Vagina (tissue), 2 donors: ENCODE measurements around the gene UCHL1.

ENCODE experiments used
- CTCF ChIP-seq, 3 experiments: fragments of 450-650 bp in 2 of 3; fragments of 200-600 bp in 1 of 3; sonication (generic) in 1 of 3; IDR thresholded peaks; one replicate each; pipeline ENCODE4 v1.5.1; 2017 to 2019; ENCODE audit warnings: antibody characterized with exemption in 3 of 3, mild to moderate bottlenecking in 2 of 3, moderate library complexity in 2 of 3
- POLR2A ChIP-seq, 2 donors: fragments of 450-650 bp; IDR thresholded peaks; one replicate each; pipeline ENCODE4 v1.6.1; 2017; ENCODE audit warnings: antibody characterized with exemption in 2 of 2, mild to moderate bottlenecking in 2 of 2, moderate library complexity in 2 of 2
- POLR2AphosphoS5 ChIP-seq, 2 donors: sonication (generic); formaldehyde crosslinking; IDR thresholded peaks; one replicate each; pipeline ENCODE4 v1.9.0; 2017; ENCODE audit warnings: antibody characterized with exemption in 2 of 2, mild to moderate bottlenecking in 2 of 2, low read depth in 1 of 2; ENCODE audit not compliant: insufficient read depth in 1 of 2

- no peak for TF ChIP-seq CTCF (IDR thresholded peaks at IDR 0.05)
- no peak for TF ChIP-seq POLR2A (IDR thresholded peaks at IDR 0.05)
- TF ChIP-seq POLR2AphosphoS5 (IDR thresholded peaks at IDR 0.05; ENCODE audit: insufficient read depth in 1 of 2, low read depth in 1 of 2): no peak
Observed at GRCh38 chr4:41207291-41207831, 49.4 kb upstream of the UCHL1 start.
